OCI-LY1 (cell line): ENCODE results near the gene SLC4A8.

Experiments
- H2AFZ ChIP-seq: fragments of 200-600 bp; sonication (generic), shearing (Covaris generic); 2 replicates; pipeline ENCODE4 v1.6.0; 2014; ENCODE audit warnings: antibody characterized with exemption, mild to moderate bottlenecking, low read length
- H3F3A ChIP-seq: fragments of 200-600 bp; sonication (generic), shearing (Covaris generic); 2 replicates; pipeline ENCODE4 v1.6.0; 2014; ENCODE audit warnings: mild to moderate bottlenecking, antibody characterized with exemption, low read length, moderate library complexity; ENCODE audit not compliant: insufficient read depth
- H3K27ac ChIP-seq: fragments of 200-600 bp; sonication (generic); 2 replicates; pipeline ENCODE4 v1.5.1; 2014; ENCODE audit warnings: low read length, mixed run types, mild to moderate bottlenecking, low read depth; ENCODE audit not compliant: poor library complexity, severe bottlenecking
- H3K27me3 ChIP-seq: fragments of 200-600 bp; sonication (generic); 2 replicates; pipeline ENCODE4 v1.6.0; 2014; ENCODE audit warnings: antibody characterized with exemption, mild to moderate bottlenecking, low read length, moderate library complexity; ENCODE audit not compliant: insufficient read depth
- H3K36me3 ChIP-seq: fragments of 200-600 bp; sonication (generic); 2 replicates; pipeline ENCODE4 v1.6.1; 2014; ENCODE audit warnings: mild to moderate bottlenecking, antibody characterized with exemption, low read length, moderate library complexity, mixed read lengths; ENCODE audit not compliant: insufficient read depth
- H3K4me1 ChIP-seq: fragments of 200-600 bp; sonication (generic); 2 replicates; pipeline ENCODE4 v1.5.1; 2014; ENCODE audit warnings: mild to moderate bottlenecking, low read length, moderate library complexity; ENCODE audit not compliant: insufficient read depth, severe bottlenecking
- H3K4me2 ChIP-seq: fragments of 200-600 bp; sonication (generic), shearing (Covaris generic); 2 replicates; pipeline ENCODE4 v1.6.1; 2014; ENCODE audit warnings: low read length
- H3K4me3 ChIP-seq: fragments of 200-600 bp; sonication (generic); 2 replicates; pipeline ENCODE4 v1.5.1; 2014; ENCODE audit warnings: low read length, low read depth, mild to moderate bottlenecking, mixed read lengths; ENCODE audit not compliant: poor library complexity, severe bottlenecking
- H3K79me2 ChIP-seq: fragments of 200-600 bp; shearing (Covaris generic); 2 replicates; pipeline ENCODE4 v1.6.1; 2016; ENCODE audit warnings: mixed run types, low read length, mixed read lengths; ENCODE audit not compliant: insufficient read depth
- H3K9ac ChIP-seq: fragments of 200-600 bp; sonication (generic), shearing (Covaris generic); 2 replicates; pipeline ENCODE4 v1.6.1; 2014; ENCODE audit warnings: mild to moderate bottlenecking, low read length, mixed read lengths
- H3K9me2 ChIP-seq: fragments of 200-600 bp; sonication (generic), shearing (Covaris generic); 2 replicates; pipeline ENCODE4 v1.6.1; 2014; ENCODE audit warnings: low read depth, mild to moderate bottlenecking, low read length, mixed read lengths
- H3K9me3 ChIP-seq: fragments of 200-600 bp; shearing (Covaris generic); 2 replicates; pipeline ENCODE4 v1.6.1; 2014; ENCODE audit warnings: low read length, mixed read lengths
- H4K20me1 ChIP-seq: fragments of 200-600 bp; sonication (generic), shearing (Covaris generic); 2 replicates; pipeline ENCODE4 v1.6.0; 2016; ENCODE audit warnings: mild to moderate bottlenecking, low read length; ENCODE audit not compliant: insufficient read depth
- CTCF ChIP-seq: fragments of 200-600 bp; sonication (generic), shearing (Covaris generic); IDR thresholded peaks from 2 replicates; pipeline ENCODE4 v1.5.1; 2017; ENCODE audit warnings: mild to moderate bottlenecking, antibody characterized with exemption, low read length, moderate library complexity, mixed read lengths
- EZH2 ChIP-seq: fragments of 200-600 bp; sonication (generic), shearing (Covaris generic); IDR thresholded peaks from 2 replicates; pipeline ENCODE4 v1.8.0; 2017; ENCODE audit warnings: borderline replicate concordance, mixed run types, mild to moderate bottlenecking, antibody characterized with exemption, low read length, moderate library complexity, mixed read lengths

Gene SLC4A8

GRCh38 chr12:51496895-51497294, 72.3 kb downstream of the SLC4A8 start:
- H2AFZ ChIP-seq: no peak overlapping the region
- H3K9me3 ChIP-seq: no peaks in the 10 kb centered on the region

GRCh38 chr12:51504851-51505250, 80.2 kb downstream of the SLC4A8 start:
- TF ChIP-seq CTCF: no peak
- TF ChIP-seq EZH2: no peak
- H4K20me1 ChIP-seq: no peaks in the 10 kb centered on the region
- no peak overlapping the region for H3K4me3 ChIP-seq
- H3K36me3 ChIP-seq: no peaks in the 10 kb centered on the region
- no peak overlapping the region for H3K4me2 ChIP-seq
- no peaks in the 10 kb centered on the region for H3F3A ChIP-seq
- H3K4me1 ChIP-seq: peaks cover 4% of the 10 kb centered on the region
- H3K27me3 ChIP-seq: peaks cover 4% of the 10 kb centered on the region; the same call in 1 of the 2 replicates
- H3K9me2 ChIP-seq: no peaks in the 10 kb centered on the region
- no peak overlapping the region for H3K9ac ChIP-seq
- H3K79me2 ChIP-seq: no peaks in the 10 kb centered on the region
- H3K27ac ChIP-seq: no peak overlapping the region
- no peak overlapping the region for H2AFZ ChIP-seq
- H3K9me3 ChIP-seq: no peaks in the 10 kb centered on the region

More at GRCh38 chr12:51496895-51497294, 72.3 kb downstream of the SLC4A8 start:
- H3K4me3 ChIP-seq: no peak overlapping the region
- no peaks in the 10 kb centered on the region for H3K36me3 ChIP-seq
- H3K4me2 ChIP-seq: no peak overlapping the region
- no peak overlapping the region for H3K27ac ChIP-seq
- H4K20me1 ChIP-seq: no peaks in the 10 kb centered on the region
- no peaks in the 10 kb centered on the region for H3K9me2 ChIP-seq
- H3K79me2 ChIP-seq: no peaks in the 10 kb centered on the region
- TF ChIP-seq CTCF (no peak), EZH2 (no peak)
- no peaks in the 10 kb centered on the region for H3F3A ChIP-seq
- H3K9ac ChIP-seq: no peak overlapping the region
- H3K4me1 ChIP-seq: no peaks in the 10 kb centered on the region
- H3K27me3 ChIP-seq: no peaks in the 10 kb centered on the region

GRCh38 chr12:51505360-51506105, 80.9 kb downstream of the SLC4A8 start:
- Histone ChIP-seq H3F3A (no peaks in the 10 kb centered on the region), H4K20me1 (no peaks in the 10 kb centered on the region), H3K4me3 (no peak overlapping the region), H2AFZ (no peak overlapping the region), H3K27me3 (peaks cover 4% of the 10 kb centered on the region; the same call in 1 of the 2 replicates), H3K9me3 (no peaks in the 10 kb centered on the region), H3K27ac (no peak overlapping the region), H3K79me2 (no peaks in the 10 kb centered on the region), H3K4me1 (peaks cover 4% of the 10 kb centered on the region), H3K4me2 (no peak overlapping the region), H3K9me2 (no peaks in the 10 kb centered on the region), H3K9ac (no peak overlapping the region), H3K36me3 (no peaks in the 10 kb centered on the region)
- TF ChIP-seq EZH2 (no peak), CTCF (no peak)
